Occipital lobe (tissue), 3 donors: ENCODE measurements around the gene EEF1G. TPM values are rescaled to one million over a fixed set of nuclear protein-coding genes. Genes with fewer than 3 reads are reported as not detected.

Source experiments
- DNase-seq: peaks from one replicate; lab custom pipeline; 2025; lab: John Stamatoyannopoulos, UW
- small RNA-seq: library from RNA; depleted of rRNA; stranded (forward); fragments of <200 nt; gene quantifications from one replicate; pipeline ENCODE3, GENCODE V24; 2014
- total RNA-seq: library from RNA; depleted of rRNA; stranded (reverse); fragments of >200 nt; gene quantifications from one replicate; pipeline ENCODE4 v1.2.3, GENCODE V29; 2014

EEF1G gene
- total RNA-seq, 1 donor from 2014 or later: 1,633 TPM

DNA sequence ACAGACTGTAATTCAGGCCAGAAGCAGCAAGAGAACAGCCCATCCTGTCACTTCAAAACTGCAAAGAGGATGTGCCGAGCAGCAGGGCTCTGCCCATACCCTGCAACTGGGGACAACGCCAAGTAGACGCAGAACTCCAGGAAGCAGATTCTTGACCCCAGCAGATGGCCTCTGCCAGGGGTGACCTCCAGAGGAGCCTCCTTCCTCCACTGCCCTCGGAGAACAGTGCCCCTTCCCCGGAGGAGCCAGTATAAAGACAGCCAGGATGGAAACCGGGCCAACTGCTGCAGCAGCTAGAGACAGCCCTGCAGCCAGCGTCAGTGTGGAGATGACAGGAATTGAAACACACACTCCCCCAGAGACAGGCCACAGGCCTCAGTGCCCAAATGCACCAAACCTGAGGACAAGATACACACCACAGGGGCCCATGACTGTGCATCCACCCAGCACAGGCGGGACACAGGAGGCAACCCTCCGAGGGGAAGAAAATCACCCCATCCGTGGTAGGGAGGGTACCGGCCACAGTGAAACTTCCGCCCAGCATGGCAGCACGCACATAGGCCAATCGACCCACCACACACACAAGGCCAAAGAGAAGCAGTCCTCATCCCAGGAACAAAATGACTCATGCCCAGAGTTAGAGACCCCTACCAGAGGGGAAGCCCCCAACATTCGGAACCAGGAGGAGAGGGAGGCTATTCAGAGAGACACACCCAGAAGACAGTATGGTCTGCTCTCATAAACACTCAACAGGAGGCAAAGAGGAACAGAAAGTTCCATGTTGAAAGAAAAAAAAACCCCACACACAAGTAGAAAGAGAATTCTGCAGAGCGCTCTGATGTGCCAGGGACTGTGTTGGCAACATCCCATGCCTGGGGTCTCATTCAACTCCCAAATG, 32.6 kb downstream of the EEF1G start:
- DNase-seq: no peak

GRCh38 chr11:62539238-62539925, 34.3 kb downstream of the EEF1G start:
- DNase-seq: no peak

- no peak for DNase-seq
These were observed 35.0 kb downstream of the EEF1G start for GRCh38 chr11:62538470-62539237.

DNA sequence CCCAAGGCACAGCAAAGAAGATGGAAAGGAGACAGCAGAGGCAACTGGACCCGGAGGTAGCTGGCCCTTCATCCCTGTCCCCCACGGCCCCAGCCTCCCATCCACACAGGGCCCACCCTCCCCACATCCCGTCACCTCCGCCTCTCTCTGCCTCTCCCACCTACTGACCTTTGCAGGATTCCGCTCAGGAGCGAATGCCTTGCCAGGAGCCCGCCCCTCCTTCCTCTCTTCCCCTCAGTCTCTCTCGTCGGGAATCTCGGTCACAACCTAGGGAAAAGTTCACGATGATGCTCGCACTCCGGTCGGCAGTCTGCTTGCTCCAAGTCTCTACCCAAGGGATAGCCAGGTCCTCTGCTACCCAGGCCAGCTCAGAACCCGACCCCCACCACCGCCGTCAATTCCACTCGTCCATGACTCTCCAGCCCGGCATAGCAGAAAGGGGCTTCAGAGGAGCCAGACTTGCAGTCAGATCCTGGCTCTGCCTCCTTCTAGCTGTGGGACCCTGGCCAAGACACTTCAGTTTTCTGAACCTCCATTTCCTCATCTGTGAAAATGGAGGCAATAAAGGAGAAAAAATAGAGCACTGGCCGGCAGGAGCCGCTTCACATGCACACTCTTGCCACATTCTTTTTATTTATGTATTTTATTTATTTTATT, 37.3 kb downstream of the EEF1G start:
- DNase-seq: no peak

- DNase-seq: no peak
These were observed 37.9 kb downstream of the EEF1G start for GRCh38 chr11:62535802-62536201.

DNA sequence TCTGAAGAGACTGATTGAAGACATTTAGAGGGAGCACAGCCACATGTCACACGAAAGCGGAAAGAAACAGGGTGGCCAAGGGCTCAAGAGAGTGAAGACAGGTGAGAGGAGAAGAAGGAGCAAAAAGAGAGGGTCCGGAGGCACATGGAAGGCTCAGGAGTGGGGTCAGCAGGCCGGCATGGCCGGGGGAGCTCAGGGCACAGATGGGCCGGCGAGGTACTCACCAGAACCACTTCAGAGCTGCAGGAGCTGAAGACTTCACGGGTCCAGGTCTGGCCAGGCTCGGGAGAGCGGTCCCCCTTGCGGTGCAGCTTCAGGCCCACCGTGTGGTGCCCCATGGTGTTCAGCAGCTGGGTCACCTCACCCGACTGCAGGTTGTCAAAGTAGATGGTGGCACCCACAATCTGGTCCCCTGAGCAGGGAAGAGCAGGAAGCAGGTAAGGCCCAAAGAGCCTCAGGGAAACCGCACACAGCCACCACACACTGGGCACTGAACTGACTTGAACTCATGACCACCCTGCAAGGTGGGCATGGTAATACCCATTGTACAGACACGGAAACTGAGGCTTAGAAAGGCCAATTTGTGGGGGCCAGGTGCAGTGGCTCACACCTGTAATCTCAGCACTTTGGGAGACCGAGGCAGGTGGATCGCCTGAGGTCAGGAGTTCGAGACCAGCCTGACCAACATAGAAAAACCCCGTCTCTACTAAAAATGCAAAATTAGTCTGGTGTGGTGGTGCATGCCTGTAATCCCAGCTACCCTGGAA, 38.7 kb downstream of the EEF1G start:
- DNase-seq: no peak

DNA sequence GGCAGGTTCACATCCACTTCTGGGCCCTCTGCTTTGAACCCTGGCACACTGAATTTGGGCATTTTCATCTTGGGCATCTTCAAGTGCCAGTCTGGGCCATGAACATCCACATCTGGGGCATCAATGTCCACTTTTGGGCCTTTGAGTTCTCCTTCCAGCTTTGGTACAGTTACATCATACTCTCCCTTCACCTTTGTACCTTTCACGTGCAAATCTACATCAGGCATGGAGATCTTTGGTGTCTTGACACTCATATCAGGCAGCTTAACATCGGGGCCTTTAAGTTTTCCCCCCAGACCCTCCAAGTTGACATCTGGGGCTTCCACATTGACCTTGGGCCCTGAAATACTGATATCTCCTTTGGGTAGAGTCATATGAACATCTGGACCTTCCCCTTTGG, 41.6 kb downstream of the EEF1G start:
- DNase-seq: no peak

GRCh38 chr11:62516736-62517371, 56.8 kb downstream of the EEF1G start:
- DNase-seq: no peak

GRCh38 chr11:62514151-62514550, 59.5 kb downstream of the EEF1G start:
- no peak for DNase-seq

GRCh38 chr11:62513626-62514025, 60.1 kb downstream of the EEF1G start:
- DNase-seq: no peak

DNA sequence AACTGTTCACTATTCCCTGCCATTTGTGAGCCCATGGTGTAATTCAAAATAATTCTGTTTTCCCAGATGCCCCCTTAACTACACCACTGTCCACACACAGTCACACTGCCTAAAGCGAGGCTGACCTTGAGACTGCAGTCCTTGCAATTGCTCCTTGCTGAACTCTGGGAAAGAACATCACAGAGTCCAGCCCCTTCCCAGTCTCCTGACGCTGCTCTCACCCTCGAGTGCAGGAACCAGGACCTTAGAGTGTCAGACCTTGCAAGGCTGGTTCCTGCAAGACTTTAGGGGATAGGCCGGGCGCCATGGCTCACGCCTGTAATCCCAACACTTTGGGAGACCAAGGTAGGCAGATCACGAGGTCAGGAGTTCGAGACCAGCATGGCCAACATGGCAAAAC, 60.7 kb downstream of the EEF1G start:
- no peak for DNase-seq

Small RNA genes within 50 kb of the gene (small RNA-seq; reads per million reads assigned to genes)
- gene AP001458.1: not detected
- gene EEF1G: not detected
- gene MIR6747: 0.26 reads per million

Other genes starting within 250 kb of the EEF1G start
- gene ASRGL1, start 236.4 kb downstream of the EEF1G start, total RNA-seq: 23.6 TPM
- gene SCGB1A1, start 154.9 kb downstream of the EEF1G start, total RNA-seq: not detected
- gene AHNAK, start 27.1 kb downstream of the EEF1G start, total RNA-seq: 18.6 TPM
- 4.5 TPM for gene TUT1, start 17.6 kb upstream of the EEF1G start, total RNA-seq
- gene MTA2, start 28.0 kb upstream of the EEF1G start, total RNA-seq: 129 TPM
- gene EML3, start 38.9 kb upstream of the EEF1G start, total RNA-seq: 4.5 TPM
- gene ROM1, start 39.4 kb upstream of the EEF1G start, total RNA-seq: 3.1 TPM
- gene B3GAT3, start 48.1 kb upstream of the EEF1G start, total RNA-seq: 21.4 TPM
- 61.8 TPM for gene GANAB, start 72.7 kb upstream of the EEF1G start, total RNA-seq
- gene INTS5, start 79.4 kb upstream of the EEF1G start, total RNA-seq: 20.3 TPM
- gene C11orf98, start 91.3 kb upstream of the EEF1G start, total RNA-seq: 23.7 TPM
- gene CSKMT, start 91.4 kb upstream of the EEF1G start, total RNA-seq: 11.5 TPM
- gene UQCC3, start 97.8 kb upstream of the EEF1G start, total RNA-seq: 6.9 TPM
- gene LBHD1, start 98.4 kb upstream of the EEF1G start, total RNA-seq: 0.94 TPM
- gene UBXN1, start 105.2 kb upstream of the EEF1G start, total RNA-seq: 91.4 TPM
- gene LRRN4CL, start 115.6 kb upstream of the EEF1G start, total RNA-seq: 0.16 TPM
- 133 TPM for gene BSCL2, start 133.5 kb upstream of the EEF1G start, total RNA-seq
- gene GNG3, start 133.8 kb upstream of the EEF1G start, total RNA-seq: 20.0 TPM
- gene HNRNPUL2, start 153.6 kb upstream of the EEF1G start, total RNA-seq: 17.0 TPM
- gene TTC9C, start 154.6 kb upstream of the EEF1G start, total RNA-seq: 23.7 TPM
- gene ZBTB3, start 180.3 kb upstream of the EEF1G start, total RNA-seq: 20.1 TPM
- 47.1 TPM for gene POLR2G, start 187.7 kb upstream of the EEF1G start, total RNA-seq
- gene TAF6L, start 197.5 kb upstream of the EEF1G start, total RNA-seq: 17.2 TPM
- 20.9 TPM for gene TMEM179B, start 213.5 kb upstream of the EEF1G start, total RNA-seq
- gene TMEM223, start 218.1 kb upstream of the EEF1G start, total RNA-seq: 15.9 TPM
- gene NXF1, start 231.5 kb upstream of the EEF1G start, total RNA-seq: 13.1 TPM